GM12875 (cell line): ENCODE measurements around the gene CABLES2.

ENCODE experiments used
- H3K4me3 ChIP-seq: one replicate; pipeline ENCODE4 v1.5.1; 2011; ENCODE audit warnings: low read depth, low read length, control low read depth
- CTCF ChIP-seq: IDR thresholded peaks from 2 replicates; pipeline ENCODE4 v1.5.1; 2011; ENCODE audit warnings: low read depth, mild to moderate bottlenecking, control low read depth, inconsistent platforms, low read length, moderate library complexity, borderline replicate concordance; ENCODE audit not compliant: insufficient read depth

Gene CABLES2

GRCh38 chr20:62410746-62411478, 3.8 kb upstream of the CABLES2 start:
- TF ChIP-seq CTCF: no peak

GRCh38 chr20:62409931-62410745, 3.1 kb upstream of the CABLES2 start:
- H3K4me3 ChIP-seq: no peak overlapping the region
- TF ChIP-seq CTCF: peak; percentile 66

More at GRCh38 chr20:62410746-62411478, 3.8 kb upstream of the CABLES2 start:
- H3K4me3 ChIP-seq: no peak overlapping the region

GRCh38 chr20:62409086-62409853, 2.2 kb upstream of the CABLES2 start:
- no peak for TF ChIP-seq CTCF
- no peak overlapping the region for H3K4me3 ChIP-seq

DNA sequence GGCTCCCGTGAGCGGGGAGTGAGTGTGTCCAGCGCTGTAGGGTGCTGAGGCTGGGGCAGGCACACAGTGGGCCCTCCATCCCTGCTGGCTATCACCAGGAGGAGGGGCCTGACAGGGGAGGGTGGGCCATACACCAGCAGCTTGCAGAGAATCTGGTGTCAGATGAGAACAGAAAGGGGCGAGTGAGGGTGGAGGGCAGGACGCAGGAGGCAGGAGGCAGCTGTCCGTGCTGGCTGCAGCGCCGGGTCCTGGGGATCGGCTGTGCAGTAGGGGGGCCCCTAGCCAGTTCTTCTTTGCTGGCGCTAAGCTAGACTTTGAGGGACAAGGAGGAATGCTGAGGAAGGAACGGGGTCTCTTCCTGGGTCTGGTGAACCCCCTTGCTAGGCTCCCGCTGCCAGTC, 1.6 kb upstream of the CABLES2 start:
- no peak overlapping the region for H3K4me3 ChIP-seq
- no peak for TF ChIP-seq CTCF

- TF ChIP-seq CTCF: no peak
- H3K4me3 ChIP-seq: no peak overlapping the region
Measured at GRCh38 chr20:62408055-62408454, 970 bp upstream of the CABLES2 start.

GRCh38 chr20:62406635-62407176, 379 bp downstream of the CABLES2 start:
- TF ChIP-seq CTCF: no peak
- peak overlapping the region; percentile 65 for H3K4me3 ChIP-seq
